Activated CD8-positive, alpha-beta T cell treated with anti-CD3 and anti-CD28 coated beads for 36 hours (primary cell): Measurements from ENCODE around the gene MBL2. TPM values are rescaled to one million over a fixed set of nuclear protein-coding genes. Genes with fewer than 3 reads are reported as not detected.

ENCODE experiments used
- ATAC-seq: fragments of 200-7000 bp; cut with Tn5 transposase; one replicate; pipeline ENCODE4 v1.10.0; 2021; ENCODE audit warnings: mild to moderate bottlenecking, moderate library complexity
- CTCF ChIA-PET: fragments of 350-600 bp; sonication (Branson Sonifier 250); formaldehyde crosslinking; loops from one replicate; lab custom pipeline; 2021; ENCODE audit warnings: antibody characterized with exemption; lab: Charles Lee
- POLR2A ChIA-PET: fragments of 350-600 bp; sonication (Branson Sonifier 250); formaldehyde crosslinking; loops from one replicate; lab custom pipeline; 2021; ENCODE audit warnings: antibody characterized with exemption; lab: Charles Lee
- DNase-seq: peaks from one replicate; pipeline ENCODE4 v3.0.0-alpha.2; 2020
- H3K27ac Mint-ChIP-seq: one replicate; pipeline ENCODE4 v1.8.0; 2021; ENCODE audit warnings: mild to moderate bottlenecking, mixed read lengths
- H3K27me3 Mint-ChIP-seq: one replicate; pipeline ENCODE4 v1.8.0; 2021; ENCODE audit warnings: mixed read lengths
- H3K36me3 Mint-ChIP-seq: one replicate; pipeline ENCODE4 v1.8.0; 2021; ENCODE audit warnings: low read depth, mixed read lengths
- H3K4me1 Mint-ChIP-seq: one replicate; pipeline ENCODE4 v1.8.0; 2021; ENCODE audit warnings: low read depth, mixed read lengths
- H3K4me3 Mint-ChIP-seq: one replicate; pipeline ENCODE4 v1.8.0; 2021; ENCODE audit warnings: mild to moderate bottlenecking, moderate library complexity, mixed read lengths
- H3K9me3 Mint-ChIP-seq: one replicate; pipeline ENCODE4 v1.8.0; 2021; ENCODE audit warnings: mixed read lengths
- CTCF ChIP-seq: fragments of 200-600 bp; IDR thresholded peaks from one replicate; pipeline ENCODE4 v1.8.0; 2022; ENCODE audit warnings: antibody characterized with exemption, mild to moderate bottlenecking
- intact Hi-C: fragments of 100-400 bp; cut with micrococcal nuclease; formaldehyde crosslinking; loops from one replicate; pipeline ENCODE4 v1.10.0; 2022
- total RNA-seq, 2 experiments: library from RNA; stranded (reverse); gene quantifications; one replicate each; pipeline ENCODE4 v1.2.3, GENCODE V29; 2021

MBL2 gene
- total RNA-seq, 2 experiments from 2014 or later, result not detected

GRCh38 chr10:52720018-52720417 lies 52.6 kb downstream of the MBL2 start:
- H3K27me3 Mint-ChIP-seq, result no peaks in the 10 kb centered on the region
- no peak overlapping the region for H3K27ac Mint-ChIP-seq
- intact Hi-C loops, result no loop called here
- POLR2A ChIA-PET, result no interaction called here
- no peak for DNase-seq
- no peaks in the 10 kb centered on the region for H3K36me3 Mint-ChIP-seq
- H3K9me3 Mint-ChIP-seq, result no peaks in the 10 kb centered on the region
- no peak for ATAC-seq
- no peaks in the 10 kb centered on the region for H3K4me1 Mint-ChIP-seq
- H3K4me3 Mint-ChIP-seq, result no peak overlapping the region
- no peak for TF ChIP-seq CTCF
- CTCF ChIA-PET, result no interaction called here
